ENCODE measurements around the gene C19orf12.

- no peak for TF ChIP-seq POLR2A (IDR thresholded peaks at IDR 0.05)
- TF ChIP-seq, protein P1, sequence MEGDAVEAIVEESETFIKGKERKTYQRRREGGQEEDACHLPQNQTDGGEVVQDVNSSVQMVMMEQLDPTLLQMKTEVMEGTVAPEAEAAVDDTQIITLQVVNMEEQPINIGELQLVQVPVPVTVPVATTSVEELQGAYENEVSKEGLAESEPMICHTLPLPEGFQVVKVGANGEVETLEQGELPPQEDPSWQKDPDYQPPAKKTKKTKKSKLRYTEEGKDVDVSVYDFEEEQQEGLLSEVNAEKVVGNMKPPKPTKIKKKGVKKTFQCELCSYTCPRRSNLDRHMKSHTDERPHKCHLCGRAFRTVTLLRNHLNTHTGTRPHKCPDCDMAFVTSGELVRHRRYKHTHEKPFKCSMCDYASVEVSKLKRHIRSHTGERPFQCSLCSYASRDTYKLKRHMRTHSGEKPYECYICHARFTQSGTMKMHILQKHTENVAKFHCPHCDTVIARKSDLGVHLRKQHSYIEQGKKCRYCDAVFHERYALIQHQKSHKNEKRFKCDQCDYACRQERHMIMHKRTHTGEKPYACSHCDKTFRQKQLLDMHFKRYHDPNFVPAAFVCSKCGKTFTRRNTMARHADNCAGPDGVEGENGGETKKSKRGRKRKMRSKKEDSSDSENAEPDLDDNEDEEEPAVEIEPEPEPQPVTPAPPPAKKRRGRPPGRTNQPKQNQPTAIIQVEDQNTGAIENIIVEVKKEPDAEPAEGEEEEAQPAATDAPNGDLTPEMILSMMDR (IDR thresholded peaks at IDR 0.05): no peak
Observed at GRCh38 chr19:29758863-29759262, 43.8 kb upstream of the C19orf12 start.

Measured in adrenal gland (tissue), 5 donors.